Right atrium auricular region (tissue), 2 donors: ENCODE results near the gene FOLR2. TPM values are rescaled to one million over a fixed set of nuclear protein-coding genes. Genes with fewer than 3 reads are reported as not detected.

ENCODE experiments used
- DNase-seq: peaks from one replicate; pipeline ENCODE4 v3.0.0-alpha.2; 2019; ENCODE audit warnings: low spot score
- H3K27ac ChIP-seq, 2 donors: fragments of 200-600 bp; sonication (generic); 1 replicate in 1 of 2; 2 replicates in 1 of 2; pipeline ENCODE4 v1.5.1; 2016 to 2019
- H3K27me3 ChIP-seq, 2 donors: fragments of 200-600 bp; sonication (generic); one replicate each; pipeline versions ENCODE4 v1.5.1 to v1.6.0; 2017 to 2019
- H3K36me3 ChIP-seq: fragments of 200-600 bp; sonication (generic); one replicate; pipeline ENCODE4 v1.5.1; 2016
- H3K4me1 ChIP-seq, 2 donors: fragments of 200-600 bp; sonication (generic); one replicate each; pipeline versions ENCODE4 v1.5.1 to v1.6.0; 2017 to 2019
- H3K4me3 ChIP-seq, 2 donors: fragments of 200-600 bp; sonication (generic); 1 replicate in 1 of 2; 2 replicates in 1 of 2; pipeline ENCODE4 v1.5.1; 2017 to 2019; ENCODE audit warnings: mild to moderate bottlenecking in 1 of 2, moderate library complexity in 1 of 2
- H3K9me3 ChIP-seq, 2 donors: fragments of 200-600 bp; sonication (generic); one replicate each; pipeline ENCODE4 v1.5.1; 2019
- total RNA-seq, 2 donors: library from RNA; depleted of rRNA; stranded (reverse); fragments of >200 nt; gene quantifications; one replicate each; pipeline ENCODE4 v1.1.0, GENCODE V29; 2016
- TF ChIP-seq, protein P1 (sequence below), 2 donors: fragments of 200-600 bp; sonication (generic); IDR thresholded peaks; one replicate each; pipeline ENCODE4 v1.5.1; 2019; ENCODE audit warnings: antibody characterized with exemption in 2 of 2

The FOLR2 gene
- total RNA-seq, 2 donors from 2014 or later: 10.8 to 32.5 TPM

DNA sequence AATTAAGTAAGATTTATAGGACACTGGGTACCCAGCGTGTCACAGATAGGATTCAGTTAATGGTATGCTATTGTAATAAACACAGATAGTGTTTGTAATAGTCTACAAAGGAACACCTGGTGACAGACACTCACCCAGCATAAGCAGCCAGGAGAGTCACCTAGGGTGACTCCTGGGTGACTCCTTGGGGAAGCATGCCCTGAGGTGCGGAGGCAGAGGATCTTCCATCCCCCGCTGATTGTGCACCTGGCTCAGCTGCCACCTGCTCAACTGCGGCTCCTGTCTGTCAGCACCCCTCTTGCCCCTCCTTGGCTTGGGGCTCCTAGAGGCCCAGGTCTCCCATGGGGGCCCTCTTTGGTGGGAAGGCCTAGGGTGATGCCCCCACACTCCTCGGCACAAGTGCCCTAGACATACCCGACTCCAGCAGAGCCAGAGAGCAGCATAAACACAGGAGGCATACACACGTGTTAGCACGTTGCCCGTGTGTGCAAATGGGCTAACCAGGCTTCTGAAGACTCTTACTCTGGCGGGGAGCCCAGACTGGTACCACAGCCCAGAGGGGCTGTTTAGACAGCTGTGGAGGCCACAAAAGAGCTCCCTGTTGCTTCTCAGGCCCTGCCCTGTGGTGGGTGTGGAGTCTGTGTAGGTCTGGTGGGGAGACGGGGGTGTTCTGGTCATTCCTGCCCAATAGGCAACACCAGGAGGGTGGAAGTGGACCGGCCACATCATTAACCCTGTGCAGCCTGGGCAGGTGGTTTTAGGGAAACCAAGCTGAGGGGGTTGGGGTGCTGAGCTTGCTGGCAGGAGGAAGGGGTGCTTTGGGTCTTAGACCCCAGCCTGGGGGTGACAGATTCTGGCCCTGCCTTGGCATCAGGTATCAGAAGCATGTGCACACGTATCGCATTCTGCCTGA lies 11.0 kb downstream of the FOLR2 start:
- no peak for DNase-seq

DNA sequence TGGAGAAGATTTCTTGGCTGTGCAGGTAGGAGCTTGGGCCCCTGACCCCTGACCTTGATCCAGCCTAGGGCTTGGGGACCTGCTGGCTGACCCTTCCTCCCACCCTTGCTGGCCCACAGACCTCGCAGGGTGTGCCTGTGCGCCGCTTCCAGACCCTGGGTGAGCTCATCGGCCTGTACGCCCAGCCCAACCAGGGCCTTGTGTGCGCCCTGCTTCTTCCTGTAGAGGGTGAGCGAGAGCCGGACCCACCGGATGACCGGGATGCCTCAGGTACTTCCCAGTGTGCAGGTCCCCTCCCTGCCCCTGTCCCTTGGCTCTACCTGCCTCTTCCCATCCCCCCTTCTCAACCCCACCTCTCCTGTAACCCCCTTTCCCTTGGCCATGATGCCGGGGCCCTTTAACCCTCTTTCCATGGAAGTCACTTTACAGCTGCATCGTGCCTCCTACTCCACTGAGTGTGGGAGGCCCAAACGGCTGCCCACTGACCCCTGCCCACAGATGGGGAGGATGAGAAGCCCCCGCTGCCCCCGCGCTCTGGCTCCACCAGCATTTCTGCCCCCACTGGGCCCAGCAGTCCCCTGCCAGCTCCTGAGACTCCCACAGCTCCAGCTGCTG lies 11.7 kb downstream of the FOLR2 start:
- no peaks in the 10 kb centered on the region for H3K9me3 ChIP-seq
- TF ChIP-seq, protein P1, sequence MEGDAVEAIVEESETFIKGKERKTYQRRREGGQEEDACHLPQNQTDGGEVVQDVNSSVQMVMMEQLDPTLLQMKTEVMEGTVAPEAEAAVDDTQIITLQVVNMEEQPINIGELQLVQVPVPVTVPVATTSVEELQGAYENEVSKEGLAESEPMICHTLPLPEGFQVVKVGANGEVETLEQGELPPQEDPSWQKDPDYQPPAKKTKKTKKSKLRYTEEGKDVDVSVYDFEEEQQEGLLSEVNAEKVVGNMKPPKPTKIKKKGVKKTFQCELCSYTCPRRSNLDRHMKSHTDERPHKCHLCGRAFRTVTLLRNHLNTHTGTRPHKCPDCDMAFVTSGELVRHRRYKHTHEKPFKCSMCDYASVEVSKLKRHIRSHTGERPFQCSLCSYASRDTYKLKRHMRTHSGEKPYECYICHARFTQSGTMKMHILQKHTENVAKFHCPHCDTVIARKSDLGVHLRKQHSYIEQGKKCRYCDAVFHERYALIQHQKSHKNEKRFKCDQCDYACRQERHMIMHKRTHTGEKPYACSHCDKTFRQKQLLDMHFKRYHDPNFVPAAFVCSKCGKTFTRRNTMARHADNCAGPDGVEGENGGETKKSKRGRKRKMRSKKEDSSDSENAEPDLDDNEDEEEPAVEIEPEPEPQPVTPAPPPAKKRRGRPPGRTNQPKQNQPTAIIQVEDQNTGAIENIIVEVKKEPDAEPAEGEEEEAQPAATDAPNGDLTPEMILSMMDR (IDR thresholded peaks at IDR 0.05): no peak
- DNase-seq: no peak
- H3K27ac ChIP-seq: no peak overlapping the region
- H3K4me3 ChIP-seq: no peak overlapping the region
- peaks cover 60% of the 10 kb centered on the region for H3K36me3 ChIP-seq
- H3K27me3 ChIP-seq: no peaks in the 10 kb centered on the region
- peaks cover 0 to 33% of the 10 kb centered on the region in 2 donors for H3K4me1 ChIP-seq

More for the DNA sequence above, 11.0 kb downstream of the FOLR2 start:
- no peak overlapping the region for H3K27ac ChIP-seq
- TF ChIP-seq, protein P1 (IDR thresholded peaks at IDR 0.05): no peak
- H3K9me3 ChIP-seq: no peaks in the 10 kb centered on the region
- H3K4me1 ChIP-seq: peaks cover 0 to 37% of the 10 kb centered on the region in 2 donors
- peaks cover 52% of the 10 kb centered on the region for H3K36me3 ChIP-seq
- H3K4me3 ChIP-seq: no peak overlapping the region
- no peaks in the 10 kb centered on the region for H3K27me3 ChIP-seq

DNA sequence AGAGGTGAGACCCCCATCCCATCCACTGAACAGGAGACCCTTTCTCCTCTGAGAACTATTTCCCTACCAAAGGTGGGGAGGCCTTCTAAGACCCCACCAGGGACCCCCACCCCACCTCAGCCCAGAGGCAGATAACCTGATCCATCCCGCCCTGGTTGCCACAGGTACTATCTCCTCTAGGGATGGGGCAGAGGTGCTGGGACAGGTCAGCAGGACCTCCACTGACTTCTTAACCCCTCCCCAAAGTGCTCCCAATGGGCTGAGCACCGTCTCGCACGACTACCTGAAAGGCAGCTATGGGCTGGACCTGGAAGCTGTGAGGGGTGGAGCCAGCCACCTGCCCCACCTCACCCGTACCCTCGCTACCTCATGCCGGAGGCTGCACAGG lies 12.2 kb downstream of the FOLR2 start:
- H3K4me3 ChIP-seq: no peak overlapping the region
- peaks cover 0 to 33% of the 10 kb centered on the region in 2 donors for H3K4me1 ChIP-seq
- no peak overlapping the region for H3K27ac ChIP-seq
- TF ChIP-seq, protein P1 (IDR thresholded peaks at IDR 0.05): no peak
- no peaks in the 10 kb centered on the region for H3K27me3 ChIP-seq
- H3K9me3 ChIP-seq: no peaks in the 10 kb centered on the region
- DNase-seq: no peak
- peaks cover 65% of the 10 kb centered on the region for H3K36me3 ChIP-seq

DNA sequence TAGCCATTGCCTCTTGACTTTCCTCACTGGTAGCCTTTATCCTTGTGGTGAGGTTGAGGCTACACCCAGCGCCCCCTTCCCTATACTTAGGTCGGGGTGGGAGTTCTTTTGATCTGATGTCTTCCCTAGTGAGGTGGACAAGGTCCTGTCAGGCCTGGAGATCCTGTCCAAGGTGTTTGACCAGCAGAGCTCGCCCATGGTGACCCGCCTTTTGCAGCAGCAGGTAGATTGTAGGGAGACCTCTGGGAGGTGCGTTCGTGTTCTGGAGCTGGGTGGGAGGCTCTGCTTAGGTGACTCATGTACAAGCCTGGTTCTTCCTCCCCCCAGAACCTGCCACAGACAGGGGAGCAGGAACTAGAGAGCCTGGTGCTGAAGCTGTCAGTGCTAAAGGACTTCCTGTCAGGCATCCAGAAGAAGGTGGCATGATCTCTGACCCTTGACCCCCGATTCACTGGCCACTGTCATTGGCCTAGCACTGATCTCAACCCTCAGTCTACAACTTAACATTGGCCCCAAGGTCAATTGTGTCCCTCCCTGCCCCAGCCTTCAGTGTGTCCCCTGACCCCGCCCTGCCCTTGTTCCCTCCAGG lies 12.8 kb downstream of the FOLR2 start:
- H3K4me1 ChIP-seq: peaks cover 0 to 33% of the 10 kb centered on the region in 2 donors
- TF ChIP-seq, protein P1 (IDR thresholded peaks at IDR 0.05): no peak
- no peaks in the 10 kb centered on the region for H3K27me3 ChIP-seq
- H3K9me3 ChIP-seq: no peaks in the 10 kb centered on the region
- H3K36me3 ChIP-seq: peaks cover 71% of the 10 kb centered on the region
- no peak overlapping the region for H3K4me3 ChIP-seq
- H3K27ac ChIP-seq: no peak overlapping the region
- DNase-seq: no peak

DNA sequence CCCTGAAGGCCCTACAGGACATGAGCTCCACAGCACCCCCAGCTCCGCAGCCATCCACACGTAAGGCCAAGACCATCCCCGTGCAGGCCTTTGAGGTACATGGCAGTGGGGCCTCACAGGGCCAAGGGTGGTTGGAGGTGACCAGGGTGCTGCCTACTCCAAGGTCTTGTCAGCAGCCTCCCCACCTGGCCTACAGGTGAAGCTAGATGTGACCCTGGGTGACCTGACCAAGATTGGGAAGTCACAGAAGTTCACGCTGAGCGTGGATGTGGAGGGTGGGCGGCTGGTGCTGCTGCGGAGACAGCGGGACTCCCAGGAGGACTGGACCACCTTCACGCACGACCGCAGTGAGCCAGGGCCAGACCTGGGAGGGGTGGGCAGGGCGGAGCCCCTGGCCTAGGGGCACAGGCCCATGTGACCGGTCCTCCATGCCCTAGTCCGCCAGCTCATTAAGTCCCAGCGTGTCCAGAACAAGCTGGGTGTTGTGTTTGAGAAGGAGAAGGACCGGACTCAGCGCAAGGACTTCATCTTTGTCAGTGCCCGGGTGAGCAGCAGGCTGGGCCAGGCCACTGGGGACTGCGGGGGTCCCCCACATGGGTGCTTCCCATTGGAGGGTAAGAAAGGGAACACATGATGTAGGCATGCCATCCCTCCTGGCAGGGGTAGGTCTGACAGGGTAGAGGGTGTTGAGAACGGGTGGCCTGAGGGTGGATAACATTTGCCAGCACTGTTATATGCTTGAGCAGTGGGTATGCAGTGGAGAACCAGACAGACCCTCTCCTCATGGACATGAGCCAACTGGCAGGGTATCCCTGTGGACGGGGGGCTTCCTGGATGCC lies 13.6 kb downstream of the FOLR2 start:
- H3K9me3 ChIP-seq: no peaks in the 10 kb centered on the region
- TF ChIP-seq, protein P1 (IDR thresholded peaks at IDR 0.05): no peak
- H3K4me1 ChIP-seq: peaks cover 0 to 31% of the 10 kb centered on the region in 2 donors
- DNase-seq: no peak
- H3K27me3 ChIP-seq: no peaks in the 10 kb centered on the region
- peaks cover 78% of the 10 kb centered on the region for H3K36me3 ChIP-seq
- no peak overlapping the region for H3K27ac ChIP-seq
- H3K4me3 ChIP-seq: no peak overlapping the region
